ENCODE measurements around the gene AANAT.

DNA sequence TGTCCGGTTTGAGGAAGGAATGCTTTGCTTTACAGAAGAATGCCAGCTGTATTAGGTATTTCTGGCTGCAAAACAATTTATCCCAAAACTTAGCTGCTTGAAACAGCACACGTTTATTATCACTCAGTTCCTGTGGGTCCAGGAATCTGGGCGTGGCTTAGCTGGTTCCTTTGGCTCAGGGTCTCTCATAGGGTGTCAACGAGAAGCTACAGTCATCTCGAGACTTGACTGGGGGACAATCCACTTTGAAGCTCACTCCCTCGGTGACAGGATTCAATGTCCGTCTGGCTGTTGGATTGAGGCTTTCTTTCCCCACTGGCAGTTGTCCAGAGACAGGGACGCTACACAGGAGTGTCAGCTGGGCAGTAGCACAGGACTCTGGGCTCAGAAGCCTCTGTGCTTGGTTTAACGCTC lies 43.4 kb downstream of the AANAT start:
- TF ChIP-seq, protein P1, sequence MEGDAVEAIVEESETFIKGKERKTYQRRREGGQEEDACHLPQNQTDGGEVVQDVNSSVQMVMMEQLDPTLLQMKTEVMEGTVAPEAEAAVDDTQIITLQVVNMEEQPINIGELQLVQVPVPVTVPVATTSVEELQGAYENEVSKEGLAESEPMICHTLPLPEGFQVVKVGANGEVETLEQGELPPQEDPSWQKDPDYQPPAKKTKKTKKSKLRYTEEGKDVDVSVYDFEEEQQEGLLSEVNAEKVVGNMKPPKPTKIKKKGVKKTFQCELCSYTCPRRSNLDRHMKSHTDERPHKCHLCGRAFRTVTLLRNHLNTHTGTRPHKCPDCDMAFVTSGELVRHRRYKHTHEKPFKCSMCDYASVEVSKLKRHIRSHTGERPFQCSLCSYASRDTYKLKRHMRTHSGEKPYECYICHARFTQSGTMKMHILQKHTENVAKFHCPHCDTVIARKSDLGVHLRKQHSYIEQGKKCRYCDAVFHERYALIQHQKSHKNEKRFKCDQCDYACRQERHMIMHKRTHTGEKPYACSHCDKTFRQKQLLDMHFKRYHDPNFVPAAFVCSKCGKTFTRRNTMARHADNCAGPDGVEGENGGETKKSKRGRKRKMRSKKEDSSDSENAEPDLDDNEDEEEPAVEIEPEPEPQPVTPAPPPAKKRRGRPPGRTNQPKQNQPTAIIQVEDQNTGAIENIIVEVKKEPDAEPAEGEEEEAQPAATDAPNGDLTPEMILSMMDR (IDR thresholded peaks at IDR 0.05) = no peak
- TF ChIP-seq EP300 (IDR thresholded peaks at IDR 0.05) = no peak
- TF ChIP-seq POLR2AphosphoS5 (IDR thresholded peaks at IDR 0.05) = no peak

Data from gastroesophageal sphincter (tissue), 3 donors.